ENCODE measurements around the gene EBPL.

EBPL gene

DNA sequence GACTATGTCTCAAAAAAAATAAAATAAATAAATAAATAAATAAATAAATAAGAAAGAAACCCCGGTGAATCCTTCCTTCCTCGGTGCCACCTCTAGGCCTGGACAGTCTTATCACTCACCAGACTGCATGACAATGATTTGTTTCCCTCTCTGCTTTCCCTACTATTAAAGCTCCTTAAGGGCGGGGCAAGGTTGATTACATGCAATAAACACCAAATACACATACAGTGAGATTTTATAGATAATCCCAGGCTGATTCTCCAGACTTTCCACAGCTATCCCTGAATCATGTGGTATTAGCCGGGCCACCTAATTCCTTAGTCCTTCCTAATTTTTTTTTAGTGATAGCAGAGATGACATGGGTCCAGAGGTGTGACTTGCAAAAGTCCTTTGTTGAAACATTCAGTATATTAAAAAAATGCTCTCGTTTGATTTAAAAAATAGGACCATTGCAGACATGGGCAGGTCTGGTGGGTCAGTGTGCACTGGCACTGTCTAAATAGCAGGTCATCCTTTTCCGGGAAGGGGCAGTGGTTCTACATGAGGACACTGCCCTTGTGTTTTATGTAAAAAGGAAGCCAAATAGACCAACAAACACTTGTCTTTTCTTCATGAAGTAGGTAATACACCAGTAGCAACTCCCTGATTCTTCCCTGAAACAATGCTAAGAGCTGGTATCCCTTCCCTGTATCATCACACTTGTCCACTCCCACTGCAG lies 14.5 kb downstream of the EBPL start:
- in situ Hi-C loops (cut with HindIII; ENCODE audit: low sequenced_read_pairs), result no loop called here

- in situ Hi-C loops (cut with HindIII; ENCODE audit: low sequenced_read_pairs), result no loop called here
Observed at GRCh38 chr13:49670828-49671227, 20.5 kb downstream of the EBPL start.

DNA sequence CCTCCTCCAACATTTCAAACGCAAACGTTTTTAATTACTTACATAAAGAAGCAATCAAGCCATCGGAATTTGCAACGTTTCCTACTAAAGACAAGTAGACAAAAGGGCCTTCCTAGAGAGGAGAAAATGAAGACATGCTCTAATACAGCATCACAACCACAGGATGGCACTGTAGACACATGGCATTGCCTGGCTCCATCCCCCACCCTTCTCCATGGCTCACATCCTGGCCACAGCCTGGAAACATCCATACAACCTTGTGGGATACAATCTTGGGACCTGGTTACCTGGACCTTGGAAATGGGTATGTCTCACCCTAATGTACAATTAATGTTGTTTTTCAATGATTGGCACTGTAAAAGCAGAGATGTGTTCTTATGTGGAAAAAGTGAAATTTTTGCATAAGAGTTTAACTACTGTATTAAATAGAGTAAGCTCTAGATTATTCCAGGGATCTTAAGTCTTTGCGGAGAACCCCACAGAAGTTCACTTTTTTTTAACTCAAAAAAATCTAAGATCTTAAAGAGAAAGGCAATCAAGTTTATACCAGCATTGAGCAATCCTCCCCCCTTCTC lies 21.5 kb downstream of the EBPL start:
- in situ Hi-C loops (cut with HindIII; ENCODE audit: low sequenced_read_pairs), result no loop called here

GRCh38 chr13:49667773-49668172 lies 23.5 kb downstream of the EBPL start:
- in situ Hi-C loops (cut with HindIII; ENCODE audit: low sequenced_read_pairs), result no loop called here

DNA sequence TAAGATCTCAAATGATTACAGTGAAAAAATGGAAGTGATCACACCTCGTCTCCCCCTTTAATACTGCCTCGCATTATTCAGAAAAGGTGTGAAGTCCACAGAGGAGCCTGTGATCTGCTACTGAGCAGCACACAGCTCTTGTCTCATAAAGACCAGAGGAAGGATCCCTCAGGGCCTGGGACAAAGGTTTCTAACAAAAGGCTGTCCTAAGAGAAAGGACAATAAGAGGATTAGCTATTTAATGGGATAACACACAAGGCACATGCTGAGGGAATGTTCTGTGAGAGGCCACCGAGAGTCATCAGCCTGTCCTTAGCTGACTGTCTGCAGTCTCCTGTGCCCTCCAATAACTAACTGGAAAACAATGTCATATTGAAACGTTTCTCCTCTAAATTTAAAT lies 26.7 kb downstream of the EBPL start:
- in situ Hi-C loops (cut with HindIII; ENCODE audit: low sequenced_read_pairs), result no loop called here

DNA sequence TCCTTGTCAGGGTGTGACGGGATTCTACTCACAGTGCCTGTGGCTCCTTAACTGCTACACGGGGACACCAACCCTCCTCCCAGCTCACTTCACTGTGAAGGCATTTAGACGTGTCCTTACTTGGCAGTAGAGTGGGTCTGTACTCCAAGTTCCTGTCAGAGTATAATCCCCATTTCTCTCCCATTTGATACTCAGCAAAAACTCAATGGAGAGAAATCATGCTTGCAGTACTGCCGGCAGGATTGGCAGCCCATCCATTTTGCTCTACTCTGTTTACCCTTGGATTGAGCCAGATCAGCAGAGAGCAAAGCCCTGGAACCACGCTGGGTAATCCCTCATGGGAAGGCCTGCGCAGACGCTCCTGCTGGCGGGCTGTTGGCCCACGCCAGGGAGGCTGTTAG lies 34.0 kb downstream of the EBPL start:
- in situ Hi-C loops (cut with HindIII; ENCODE audit: low sequenced_read_pairs), result no loop called here

DNA sequence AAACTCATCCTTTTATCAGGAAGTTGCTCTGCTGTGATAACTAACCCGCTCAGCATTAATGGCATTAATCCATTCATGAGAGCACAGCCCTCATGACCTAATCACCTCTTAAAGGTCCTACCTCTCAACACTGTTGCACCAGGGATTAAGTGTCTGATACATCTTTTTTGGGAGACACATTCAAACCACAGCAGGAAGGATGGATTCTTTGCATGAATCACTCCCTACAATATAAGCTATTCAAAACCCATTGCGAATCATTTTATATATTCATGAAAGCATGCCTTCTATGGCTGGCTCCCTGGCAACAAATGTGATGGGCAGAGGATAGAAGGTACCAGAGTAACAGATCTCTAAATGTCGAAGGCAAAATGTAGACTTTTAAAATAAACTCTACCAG lies 35.4 kb downstream of the EBPL start:
- in situ Hi-C loops (cut with HindIII; ENCODE audit: low sequenced_read_pairs), result no loop called here

- in situ Hi-C loops (cut with HindIII; ENCODE audit: low sequenced_read_pairs), result no loop called here
Observed at GRCh38 chr13:49654011-49654410, 37.3 kb downstream of the EBPL start.

DNA sequence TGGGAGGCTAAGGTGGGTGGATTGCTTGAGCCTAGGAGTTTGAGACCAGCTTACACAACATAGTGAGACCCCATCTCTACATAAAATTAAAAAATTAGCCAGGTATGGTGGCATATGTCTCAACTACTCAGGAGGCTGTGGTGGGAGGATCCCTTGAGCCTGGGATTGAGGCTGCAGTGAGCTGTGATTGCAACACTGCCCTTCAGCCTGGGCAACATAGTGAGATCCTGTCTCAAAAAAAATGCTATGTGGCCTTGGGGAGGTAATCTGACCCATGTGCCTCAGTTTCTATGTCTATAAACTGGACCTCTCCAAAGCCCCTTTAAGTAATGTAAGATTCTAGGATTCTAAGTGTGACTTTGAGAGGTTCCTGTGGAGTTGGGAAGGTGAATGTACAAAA lies 37.8 kb downstream of the EBPL start:
- in situ Hi-C loops (cut with HindIII; ENCODE audit: low sequenced_read_pairs), result no loop called here

DNA sequence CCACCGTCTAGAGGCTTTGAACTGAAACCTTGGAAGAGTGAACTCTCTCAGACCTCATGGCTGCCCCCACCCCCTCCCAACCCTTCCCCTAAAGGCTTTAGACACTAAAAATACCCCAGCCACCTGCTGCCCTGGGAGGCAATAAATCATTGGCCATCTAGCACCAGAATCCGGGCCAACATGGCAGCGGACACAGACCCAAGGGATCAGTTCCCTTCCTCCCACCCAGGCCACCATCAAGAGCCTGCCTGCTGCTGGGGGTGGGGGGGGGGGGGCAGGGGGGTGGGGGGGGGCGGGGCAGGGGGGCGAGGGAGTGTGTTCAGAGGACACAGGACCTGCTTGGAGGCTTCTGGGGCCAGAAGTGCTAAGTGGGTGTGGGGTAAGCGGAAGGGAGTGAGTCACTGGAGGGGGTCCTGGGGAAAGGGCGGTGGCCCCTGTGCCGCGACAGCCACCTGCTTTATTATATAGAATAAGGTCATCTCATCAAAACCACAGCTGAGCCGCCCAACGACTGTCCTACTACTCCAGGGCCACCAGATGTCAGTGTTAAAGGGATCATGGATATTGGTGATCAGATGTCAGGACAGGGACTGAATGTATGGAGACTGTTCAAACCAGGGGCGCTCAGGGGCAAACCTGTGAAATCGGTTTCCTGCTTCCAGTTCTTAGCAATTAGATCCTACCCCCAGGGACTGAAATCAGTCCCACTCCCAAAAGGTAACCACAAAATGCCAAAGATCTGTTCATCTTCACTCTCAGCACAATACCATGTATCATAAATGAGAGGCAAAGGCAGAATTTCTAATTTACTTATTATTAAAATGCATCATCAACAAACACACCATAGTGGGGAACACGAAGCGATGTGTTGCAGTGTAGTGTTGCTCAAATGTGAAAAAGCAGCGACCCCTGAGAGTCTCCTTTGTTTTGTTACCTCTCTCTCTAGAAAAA lies 38.7 kb downstream of the EBPL start:
- in situ Hi-C loops (cut with HindIII; ENCODE audit: low sequenced_read_pairs), result no loop called here

- in situ Hi-C loops (cut with HindIII; ENCODE audit: low sequenced_read_pairs), result no loop called here
Observed at GRCh38 chr13:49651570-49652354, 39.5 kb downstream of the EBPL start.

DNA sequence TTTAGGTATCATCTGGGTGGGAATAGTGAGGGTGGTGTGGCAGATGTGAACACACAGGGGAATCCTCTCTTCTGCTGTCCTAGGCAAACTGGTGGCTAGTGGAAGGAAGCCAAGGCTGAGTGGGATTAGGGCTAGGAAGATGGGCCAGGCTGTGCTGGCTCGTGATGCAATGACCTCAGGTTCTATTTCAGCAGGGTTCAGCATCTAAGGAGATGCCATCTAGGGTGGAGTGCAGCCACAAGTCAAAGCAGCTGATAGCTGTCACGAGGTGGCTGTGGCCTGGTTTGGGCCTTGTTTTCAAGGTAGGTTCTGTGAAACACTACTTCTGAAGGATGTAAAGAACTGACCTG lies 41.3 kb downstream of the EBPL start:
- in situ Hi-C loops (cut with HindIII; ENCODE audit: low sequenced_read_pairs), result no loop called here

DNA sequence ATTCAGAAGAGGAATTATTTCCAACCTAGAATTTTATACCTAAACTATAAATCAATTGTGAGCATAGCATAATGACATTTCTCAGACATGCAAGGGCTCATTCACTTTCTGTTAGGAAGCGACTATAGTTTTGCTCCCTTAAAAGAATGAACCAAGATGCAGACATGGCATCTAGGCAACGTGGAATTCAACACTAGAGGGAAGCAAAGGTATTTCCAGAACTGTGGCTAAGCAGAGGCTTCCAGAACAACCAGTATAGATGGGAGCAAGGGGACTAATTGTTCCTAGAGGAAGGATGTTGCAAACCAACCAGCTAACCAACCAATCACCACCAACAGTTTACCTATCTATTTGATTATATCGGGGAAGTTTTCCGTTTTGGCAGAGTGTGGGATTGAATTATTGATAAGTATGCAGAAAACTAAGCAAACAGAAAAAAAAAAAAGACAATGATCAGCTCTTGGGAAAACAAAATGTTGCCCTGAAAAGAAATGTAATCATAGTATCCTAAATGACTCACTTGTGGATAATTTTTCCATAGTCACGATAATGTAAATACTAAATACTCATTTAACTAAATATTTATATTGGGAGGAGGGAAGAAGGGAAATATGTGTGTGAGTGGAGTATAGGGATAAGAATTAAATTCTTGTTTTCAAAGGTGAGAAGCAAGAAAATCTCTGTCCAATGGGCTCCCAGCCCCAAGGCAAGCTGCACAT lies 41.9 kb downstream of the EBPL start:
- in situ Hi-C loops (cut with HindIII; ENCODE audit: low sequenced_read_pairs), result no loop called here

DNA sequence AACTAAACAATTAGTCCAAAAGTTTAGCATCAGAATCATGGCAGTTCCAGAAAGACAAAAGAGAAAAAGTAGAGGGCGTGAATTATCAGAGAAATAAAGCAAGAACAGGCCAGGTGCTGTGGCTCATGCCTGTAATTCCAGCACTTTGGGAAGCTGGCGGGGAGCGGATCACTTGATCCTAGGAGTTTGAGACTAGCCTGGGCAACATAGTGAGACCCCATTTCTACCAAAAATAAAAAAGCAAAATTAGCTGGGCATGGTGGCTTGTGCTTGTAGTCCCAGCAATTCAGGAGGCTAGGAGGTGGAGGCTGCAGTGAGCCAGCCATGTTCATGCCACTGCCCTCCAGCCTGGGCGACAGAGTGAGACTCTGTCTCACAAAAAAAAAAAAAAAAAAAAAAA lies 44.6 kb downstream of the EBPL start:
- in situ Hi-C loops (cut with HindIII; ENCODE audit: low sequenced_read_pairs), result no loop called here

GRCh38 chr13:49645451-49645850 lies 45.8 kb downstream of the EBPL start:
- in situ Hi-C loops (cut with HindIII; ENCODE audit: low sequenced_read_pairs), result no loop called here

GRCh38 chr13:49643035-49643646 lies 48.1 kb downstream of the EBPL start:
- in situ Hi-C loops (cut with HindIII; ENCODE audit: low sequenced_read_pairs), result no loop called here

GRCh38 chr13:49641801-49642291 lies 49.4 kb downstream of the EBPL start:
- in situ Hi-C loops (cut with HindIII; ENCODE audit: low sequenced_read_pairs), result no loop called here

GRCh38 chr13:49638744-49639072 lies 52.6 kb downstream of the EBPL start:
- in situ Hi-C loops (cut with HindIII; ENCODE audit: low sequenced_read_pairs), result no loop called here

DNA sequence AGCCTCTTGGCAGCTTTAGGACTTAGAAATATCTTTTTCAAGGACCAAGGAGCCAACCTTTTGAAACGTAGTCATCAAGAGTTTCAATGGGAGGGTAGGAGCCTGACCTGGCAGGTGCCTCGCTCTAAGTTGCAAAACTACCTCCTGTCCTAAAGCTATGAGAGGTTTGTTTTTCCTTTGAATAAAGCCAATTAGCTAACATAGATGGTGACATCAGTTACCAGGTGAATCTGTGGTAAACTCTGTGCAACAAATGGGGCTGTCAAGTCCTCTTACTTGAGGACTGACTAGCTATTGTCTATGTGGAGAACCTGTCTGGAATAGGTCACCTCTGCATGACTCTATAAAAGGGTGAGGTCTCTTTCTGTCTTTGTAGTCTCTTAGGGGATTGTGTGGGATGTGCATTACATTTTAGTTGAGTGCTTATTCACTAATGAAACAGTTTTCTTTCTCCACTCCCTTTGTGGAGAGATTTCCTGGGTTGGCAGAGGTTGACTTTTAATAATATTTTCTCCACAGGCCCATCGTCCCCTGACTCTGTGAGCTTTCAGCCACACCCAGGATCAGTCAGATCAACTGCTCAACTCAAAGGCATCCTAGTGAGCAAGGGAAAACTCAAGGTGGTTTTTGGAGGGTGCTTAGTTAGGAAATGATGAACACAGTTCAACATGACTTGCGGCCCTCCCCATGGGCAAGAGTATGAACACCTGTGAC lies 53.1 kb downstream of the EBPL start:
- in situ Hi-C loops (cut with HindIII; ENCODE audit: low sequenced_read_pairs), result no loop called here
